ENCODE results near the gene NINL.

NINL gene

DNA sequence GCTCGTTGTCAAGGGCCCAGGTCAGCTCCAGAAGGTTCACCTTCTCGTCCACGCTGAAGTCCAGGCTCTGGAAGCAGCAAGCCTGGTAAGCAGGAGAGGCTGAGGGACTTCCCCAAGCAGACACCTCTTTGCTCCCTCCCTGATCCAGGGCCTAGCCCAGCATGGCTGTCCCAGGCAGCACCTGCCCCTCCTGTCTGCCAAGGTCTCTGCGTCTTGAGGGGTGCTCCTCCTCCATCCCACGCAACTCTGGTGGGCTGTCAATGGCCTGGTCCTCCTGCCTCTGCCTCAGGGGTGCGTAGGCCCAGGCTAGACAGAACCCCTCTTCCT is 87.1 kb downstream of the NINL start:
- no peak for DNase-seq

DNA sequence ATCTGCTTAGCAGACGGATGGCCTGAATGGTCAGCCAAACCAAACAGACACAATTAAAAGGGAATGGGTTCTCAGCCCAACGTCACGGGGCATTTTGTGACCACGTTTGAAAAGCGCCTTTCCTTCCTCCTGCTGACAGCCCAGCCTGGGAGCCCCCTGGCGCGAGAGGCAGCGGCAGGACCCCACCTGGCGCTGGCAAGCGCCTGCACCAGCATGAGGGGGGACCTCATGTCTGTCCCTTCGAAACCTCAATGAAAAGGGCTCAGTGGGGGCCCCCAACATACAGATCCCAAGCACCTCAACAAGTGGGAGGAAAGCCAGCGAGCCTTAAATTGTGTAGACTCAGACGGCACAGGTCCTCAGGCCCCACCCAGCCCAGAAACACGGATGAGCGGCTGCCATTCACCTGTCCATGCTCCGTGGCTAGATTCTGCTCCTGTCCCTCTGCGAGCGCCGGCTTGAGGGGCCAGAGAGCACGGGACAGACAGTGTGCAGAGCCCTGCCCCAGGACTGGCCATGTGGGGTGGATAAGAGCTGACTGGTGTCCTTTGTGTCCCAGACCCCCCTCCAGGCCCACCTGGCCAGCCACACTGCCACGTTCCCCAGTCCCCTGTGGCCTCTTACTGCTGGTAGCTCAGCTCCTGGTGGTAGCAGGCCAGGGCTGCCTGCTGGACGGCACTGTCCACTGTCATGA is 87.6 kb downstream of the NINL start:
- no peak for DNase-seq

DNA sequence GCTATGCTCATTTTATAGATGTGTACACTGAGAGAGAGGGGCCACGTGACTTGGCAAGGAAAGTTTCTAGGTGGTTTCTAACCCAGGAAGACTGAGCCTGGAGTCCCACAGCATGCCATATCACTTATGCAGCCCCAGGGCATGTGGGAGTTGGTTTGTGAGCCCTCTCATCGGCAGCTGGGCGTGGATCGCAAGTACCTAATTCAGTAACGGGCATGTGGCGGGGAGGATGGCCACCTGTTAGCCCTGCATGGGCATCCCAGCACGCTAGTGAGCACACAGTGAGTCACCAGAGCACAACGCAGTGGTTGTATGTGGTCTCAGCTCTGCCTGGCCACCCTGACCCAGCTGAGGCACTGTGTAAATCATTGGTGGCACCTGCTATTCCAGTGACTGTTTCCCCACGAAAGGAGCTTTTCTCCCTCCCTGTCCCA is 88.3 kb downstream of the NINL start:
- DNase-seq: no peak

DNA sequence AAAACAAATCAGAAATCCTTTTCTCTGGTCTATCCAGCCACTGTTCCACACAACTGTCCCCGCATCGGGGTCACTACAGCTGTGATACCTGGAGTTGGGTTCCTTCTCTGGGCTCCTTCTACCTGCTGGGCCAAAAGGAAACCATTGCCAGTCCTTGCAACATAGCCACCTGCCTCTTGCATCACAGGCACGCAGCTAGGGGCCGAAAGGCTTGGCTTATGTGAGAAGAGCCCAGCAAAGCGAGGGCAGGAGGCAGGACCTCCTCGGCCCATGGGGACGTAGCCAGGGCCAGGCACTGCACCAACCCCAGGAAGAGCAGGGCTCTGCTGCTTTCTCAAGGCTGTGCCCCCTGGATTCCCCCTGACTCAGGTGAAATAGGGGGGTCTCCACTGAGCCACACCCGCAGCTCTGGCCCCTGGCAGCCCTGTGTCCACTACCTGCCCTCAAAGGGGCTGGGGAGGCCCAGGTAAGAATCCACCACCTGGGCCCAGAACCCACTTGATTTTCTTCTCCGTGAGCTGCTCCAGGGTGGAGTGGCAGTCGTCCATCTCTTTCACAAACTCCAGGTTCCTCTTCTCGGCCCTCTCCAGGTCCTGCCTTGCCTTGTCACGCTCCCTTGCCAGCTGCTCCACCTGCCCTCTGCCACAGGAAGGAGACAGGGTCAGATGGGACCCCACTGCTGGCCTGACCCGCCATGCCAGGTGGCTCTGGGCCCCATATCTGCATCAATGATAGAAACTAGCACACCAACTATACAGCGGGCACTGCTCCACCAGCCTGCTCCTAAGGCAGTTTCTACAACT is 89.0 kb downstream of the NINL start:
- DNase-seq: no peak

DNA sequence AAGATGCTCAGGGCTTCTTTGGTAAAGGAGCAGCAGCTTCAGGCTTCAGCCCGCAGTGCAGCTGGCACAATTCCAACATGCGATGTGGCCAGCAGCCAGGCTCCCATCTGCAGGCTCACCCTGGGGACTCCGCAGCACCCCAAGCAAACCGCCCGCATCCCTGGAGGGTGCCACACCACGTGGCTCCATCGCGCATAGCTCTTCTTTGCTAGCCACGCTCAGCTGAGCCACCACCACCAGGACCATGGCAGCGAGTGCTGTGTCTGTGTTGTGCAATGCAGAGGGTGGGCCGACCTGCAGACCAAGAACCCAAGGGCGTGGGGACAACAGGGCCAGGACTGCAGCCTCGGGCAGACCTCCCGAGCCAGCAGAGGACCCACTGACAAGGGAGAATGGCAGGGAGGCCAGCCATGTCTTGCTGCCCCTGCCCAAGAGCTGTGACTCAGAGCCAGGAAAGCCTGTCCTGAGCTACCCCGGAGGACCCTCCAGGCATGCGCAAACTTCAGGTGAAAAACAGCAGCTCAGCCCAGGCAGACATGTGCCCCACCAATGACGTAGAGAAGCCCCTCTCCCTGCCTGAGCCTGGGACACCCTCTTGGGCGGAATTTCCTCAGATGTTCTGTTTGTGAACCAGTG is 90.0 kb downstream of the NINL start:
- no peak for DNase-seq

DNA sequence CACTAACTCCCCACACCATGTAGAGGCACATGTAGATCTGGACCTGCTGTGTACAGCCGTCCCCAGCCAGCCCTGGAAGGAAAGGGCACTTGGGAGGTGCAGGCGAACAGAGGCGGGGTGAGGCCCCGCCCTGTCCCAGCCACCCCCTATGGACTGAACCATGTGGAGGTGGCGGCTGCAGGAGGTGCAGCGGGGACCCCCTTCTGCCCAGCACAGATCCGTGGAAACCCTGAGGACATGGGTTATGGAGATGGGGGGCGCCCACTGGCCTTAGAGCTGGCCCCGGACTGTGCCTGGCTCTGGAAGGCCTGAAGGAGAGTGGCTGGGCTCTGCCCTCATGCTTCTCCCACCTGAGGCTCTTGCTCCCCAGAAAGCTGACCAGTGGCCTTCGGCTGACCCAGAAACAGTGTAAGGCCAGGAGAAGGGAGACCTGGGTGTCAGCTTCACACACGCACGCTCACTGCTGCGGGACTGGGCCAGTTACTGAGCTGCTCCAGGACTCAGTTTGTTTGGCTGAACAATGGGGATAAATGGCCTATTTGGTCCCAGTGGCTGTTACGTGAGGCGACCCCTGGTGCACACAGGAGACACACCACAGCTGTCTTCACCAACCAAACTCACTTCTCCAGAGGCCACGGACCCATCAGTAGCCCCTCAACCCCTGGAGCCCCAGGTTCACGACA is 90.7 kb downstream of the NINL start:
- DNase-seq: no peak

DNA sequence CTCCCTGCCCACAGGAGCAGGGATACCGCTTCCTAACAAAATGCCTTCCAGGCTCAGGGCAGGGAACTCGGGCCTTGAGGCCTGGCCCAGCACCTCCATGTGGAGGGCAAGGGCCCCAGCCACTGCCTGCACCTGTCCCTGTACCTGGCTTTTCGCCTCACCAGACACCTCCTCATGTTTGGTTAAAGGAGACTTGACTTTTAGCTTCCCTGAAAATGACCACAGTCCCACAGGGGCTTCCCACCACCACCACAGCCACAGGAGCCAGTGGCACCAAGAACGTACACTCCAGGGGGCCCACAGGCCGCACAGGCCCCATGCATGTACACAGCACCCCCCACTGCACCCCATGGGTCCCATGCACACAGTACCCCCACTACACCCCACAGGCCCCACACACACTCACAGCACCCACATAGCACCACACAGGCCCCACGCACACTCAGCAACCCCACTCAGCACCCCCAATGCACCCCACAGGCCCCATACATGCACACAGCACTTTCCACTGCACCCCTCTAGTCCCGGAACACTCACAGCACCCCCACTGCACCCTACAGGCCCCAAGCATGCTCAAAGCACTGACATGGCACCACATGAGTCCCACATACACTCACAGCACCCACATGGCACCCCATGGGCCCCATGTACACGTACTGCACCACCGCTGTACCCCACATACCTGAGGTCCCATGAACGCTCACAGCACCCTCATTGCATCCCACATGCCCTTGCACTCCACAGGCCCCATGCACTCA is 91.4 kb downstream of the NINL start:
- no peak for DNase-seq

DNA sequence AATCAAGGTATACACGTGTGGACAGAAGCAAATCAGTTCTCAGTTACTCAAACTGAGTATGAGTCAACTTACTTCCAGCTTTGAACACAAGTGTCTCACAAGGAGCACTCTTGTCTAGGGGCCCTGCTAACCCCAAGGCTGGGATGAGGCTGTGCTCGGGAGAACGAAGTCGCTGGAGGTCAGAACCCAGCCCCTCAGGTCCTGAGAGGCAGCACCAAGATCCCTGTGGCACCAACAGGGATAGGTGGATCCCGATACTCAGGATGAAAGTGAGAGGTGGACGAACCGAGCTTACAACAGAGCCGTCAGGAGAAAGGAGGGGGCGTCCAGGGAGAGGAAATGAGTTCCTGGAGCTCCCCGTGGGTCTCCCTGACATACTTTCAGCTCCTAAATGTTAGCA is 92.2 kb downstream of the NINL start:
- DNase-seq: no peak

DNA sequence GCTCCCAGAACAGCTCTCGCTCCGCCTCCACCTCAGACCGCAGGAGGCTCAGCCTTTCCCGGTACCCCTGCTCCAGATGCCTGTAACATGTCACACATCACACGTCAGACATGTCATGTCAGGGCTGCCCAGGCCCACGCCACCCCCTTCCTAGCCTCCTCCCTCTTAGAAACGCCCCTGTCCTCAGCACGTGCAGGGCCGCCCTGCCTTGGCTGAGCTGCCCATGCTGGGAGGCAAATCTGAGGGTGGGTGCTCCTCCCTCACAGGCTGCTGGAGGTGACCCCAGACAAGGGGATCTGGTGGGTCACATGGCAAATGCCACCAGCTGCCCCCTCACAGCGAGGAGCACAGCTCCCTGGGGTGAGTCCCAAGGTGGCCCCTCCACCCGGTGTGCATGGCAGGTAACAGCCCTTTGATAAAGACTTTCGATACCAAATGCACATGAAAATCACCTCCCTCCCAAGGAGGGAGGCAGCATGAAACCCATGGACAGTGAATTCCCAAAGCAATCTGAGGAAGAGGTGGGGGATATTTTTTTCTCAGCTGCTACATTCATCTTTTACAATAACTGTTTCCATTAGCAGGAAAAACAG is 93.8 kb downstream of the NINL start:
- no peak for DNase-seq

DNA sequence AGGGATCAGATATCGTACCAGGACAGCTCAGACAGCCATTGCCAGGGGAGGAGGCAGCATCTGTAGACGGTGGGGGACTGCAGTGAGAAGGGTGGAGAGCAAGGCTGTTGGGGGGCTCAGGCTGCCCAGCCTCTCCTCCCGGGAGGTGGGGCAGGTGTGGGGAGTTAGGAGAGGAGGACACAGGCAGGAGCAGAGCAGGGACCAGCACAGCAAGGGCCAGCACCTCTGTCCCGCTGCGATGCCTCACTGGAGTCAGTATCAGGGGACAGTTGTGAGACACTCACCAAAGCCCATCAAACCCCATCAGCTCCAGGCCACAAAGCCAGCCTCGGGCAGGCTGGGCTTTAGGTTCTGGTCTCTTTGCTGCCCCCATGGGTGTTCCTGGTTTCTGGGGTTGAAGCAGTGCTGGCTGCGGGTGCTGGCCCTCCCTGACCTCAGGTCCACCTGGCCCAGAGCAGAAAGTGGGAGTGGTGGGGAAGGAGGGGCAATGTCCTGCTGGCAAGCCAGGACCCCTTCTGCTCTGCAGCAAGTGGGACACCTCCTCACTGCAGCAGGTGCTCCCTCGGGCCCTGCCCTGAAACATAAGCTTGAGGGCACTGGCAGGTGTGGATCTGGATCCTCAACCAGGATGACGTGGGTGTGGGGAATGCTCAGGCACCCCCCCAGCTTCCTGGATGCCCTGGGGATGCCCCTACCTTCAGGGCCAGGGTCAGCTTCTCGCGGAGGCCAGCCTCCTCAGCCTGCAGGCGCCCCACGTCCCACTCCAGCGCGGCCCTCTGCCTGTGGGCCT is 94.5 kb downstream of the NINL start:
- no peak for DNase-seq

DNA sequence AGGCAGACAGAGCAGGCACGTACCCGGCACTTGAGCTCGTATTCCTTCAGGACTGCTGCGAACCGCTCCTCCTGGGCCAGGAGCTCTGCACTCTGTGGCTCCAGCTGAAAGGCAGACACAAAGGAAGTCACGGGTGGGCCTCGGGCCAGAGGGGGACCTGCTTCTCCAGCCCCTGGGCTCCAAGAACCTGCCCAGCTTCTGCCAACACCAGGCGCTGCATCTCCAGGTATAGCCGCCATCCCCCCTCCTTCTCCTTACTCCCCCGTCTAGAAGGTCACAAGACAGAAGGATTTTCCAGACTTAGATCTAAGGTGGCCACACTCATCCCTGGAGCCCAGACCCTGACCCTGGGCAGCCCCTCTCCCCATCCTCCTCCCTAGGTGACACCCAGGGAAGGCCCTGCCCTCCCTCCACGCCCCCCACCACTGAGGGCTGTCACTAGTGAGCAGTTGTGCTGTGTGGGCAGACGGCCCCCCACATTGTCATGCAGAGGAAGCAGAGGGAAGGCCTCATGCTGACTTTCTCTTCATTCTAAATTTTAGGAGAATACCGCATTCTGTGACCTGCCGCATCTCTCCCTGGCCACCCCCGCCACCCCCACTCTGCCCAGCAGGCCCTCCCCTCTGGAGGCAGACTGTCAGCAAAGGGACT is 96.0 kb downstream of the NINL start:
- no peak for DNase-seq

DNA sequence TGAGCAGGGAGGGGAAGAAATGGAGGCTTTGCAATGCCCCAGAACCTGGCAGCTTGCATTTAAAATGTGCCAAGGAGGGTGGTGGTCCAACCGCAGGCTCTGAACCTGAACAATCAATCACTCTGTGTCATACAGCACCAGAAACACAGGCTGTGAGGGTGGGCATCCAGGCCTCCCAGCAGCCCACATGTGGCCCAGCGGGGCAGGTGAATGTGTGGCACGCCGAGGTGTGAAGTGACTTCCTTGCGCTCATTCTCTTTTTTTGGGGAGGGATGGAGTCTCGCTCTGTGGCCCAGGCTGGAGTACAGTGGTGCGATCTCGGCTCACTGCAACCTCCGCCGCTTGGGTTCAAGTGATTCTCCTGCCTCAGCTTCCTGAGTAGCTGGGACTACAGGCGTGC is 97.4 kb downstream of the NINL start:
- no peak for DNase-seq

DNA sequence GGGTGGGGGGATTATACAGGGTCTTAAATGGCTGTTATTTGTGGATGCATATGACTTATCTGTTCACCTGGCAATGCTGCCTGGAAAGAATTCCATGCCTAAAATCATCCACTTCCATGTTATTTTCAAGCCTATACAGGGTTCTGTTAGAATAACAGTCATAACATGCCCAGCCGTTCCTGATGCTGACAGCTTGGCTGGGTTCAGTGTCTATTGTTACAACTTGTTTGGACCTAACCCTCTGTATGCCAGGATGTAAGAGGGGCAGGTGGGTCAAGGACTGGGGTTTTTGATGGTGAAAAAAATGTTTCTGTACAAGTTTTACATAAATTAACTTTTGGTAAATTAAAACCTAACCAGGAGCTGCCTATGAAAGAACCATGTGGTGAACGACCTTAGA is 98.0 kb downstream of the NINL start:
- no peak for DNase-seq

DNA sequence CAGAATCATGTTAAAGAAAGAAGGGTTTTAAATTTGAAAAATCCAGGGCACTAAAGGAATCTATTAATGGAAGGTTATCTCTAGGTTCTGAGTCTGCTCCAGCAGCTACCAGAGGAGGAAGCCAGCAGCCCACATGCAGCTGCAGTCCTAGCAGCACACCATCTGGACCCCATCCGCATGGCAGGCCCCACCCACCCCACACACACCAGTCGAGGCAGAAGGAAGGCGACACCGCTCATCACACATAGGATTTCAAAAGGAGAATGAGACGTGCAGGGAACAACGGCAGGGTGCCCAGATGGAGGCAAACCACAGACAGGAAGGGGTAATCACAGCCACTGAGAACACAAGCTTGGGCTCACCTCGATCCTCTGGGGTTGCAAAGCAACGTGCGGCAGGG is 99.0 kb downstream of the NINL start:
- no peak for DNase-seq

DNA sequence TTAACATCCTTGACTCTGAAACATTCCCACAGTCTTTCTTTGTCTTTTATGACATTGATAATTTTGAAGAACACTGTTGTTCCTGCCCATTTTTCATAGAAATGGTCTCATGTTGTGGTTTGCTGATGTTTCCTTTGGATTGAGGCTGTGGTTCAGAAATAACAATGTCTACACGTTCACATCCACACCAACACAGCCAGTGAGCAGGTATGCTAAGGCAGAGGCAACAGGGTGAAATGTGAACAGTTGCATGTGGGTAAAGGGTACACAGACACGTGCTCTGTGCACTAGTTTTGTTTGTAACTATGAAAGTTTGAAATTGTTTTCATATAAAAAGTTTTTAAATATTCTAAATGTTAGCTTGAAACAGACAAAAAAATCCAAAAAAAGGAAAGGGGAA is 99.5 kb downstream of the NINL start:
- DNase-seq: no peak

DNA sequence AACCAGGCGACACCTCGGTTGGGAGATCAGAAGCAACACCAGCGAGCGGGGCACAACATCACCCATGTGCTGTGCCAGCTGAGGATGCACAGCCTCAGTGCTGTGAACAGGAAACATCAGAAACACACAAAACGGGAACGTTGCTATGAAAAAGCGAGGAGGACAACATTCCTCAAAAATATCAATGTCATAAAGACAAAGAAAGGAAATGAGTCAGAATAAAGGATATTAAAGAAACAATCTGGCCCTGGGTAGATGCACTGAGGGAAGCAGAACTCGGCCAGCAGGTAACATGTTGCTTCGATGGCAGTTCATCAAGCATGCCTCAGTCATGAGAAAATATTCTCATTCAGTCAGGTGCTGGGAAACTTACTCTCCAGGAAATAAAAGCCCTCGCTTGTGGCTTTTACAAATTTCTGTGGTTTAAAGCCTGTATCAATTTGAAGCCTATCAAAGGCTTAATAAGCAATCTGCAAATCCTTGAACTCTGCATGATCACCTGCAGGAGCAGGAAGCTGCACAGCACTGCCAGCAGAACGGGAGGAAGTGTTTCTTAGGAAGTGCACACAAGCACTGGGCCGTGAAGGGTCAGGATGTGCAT is 100.3 kb downstream of the NINL start:
- no peak for DNase-seq

DNA sequence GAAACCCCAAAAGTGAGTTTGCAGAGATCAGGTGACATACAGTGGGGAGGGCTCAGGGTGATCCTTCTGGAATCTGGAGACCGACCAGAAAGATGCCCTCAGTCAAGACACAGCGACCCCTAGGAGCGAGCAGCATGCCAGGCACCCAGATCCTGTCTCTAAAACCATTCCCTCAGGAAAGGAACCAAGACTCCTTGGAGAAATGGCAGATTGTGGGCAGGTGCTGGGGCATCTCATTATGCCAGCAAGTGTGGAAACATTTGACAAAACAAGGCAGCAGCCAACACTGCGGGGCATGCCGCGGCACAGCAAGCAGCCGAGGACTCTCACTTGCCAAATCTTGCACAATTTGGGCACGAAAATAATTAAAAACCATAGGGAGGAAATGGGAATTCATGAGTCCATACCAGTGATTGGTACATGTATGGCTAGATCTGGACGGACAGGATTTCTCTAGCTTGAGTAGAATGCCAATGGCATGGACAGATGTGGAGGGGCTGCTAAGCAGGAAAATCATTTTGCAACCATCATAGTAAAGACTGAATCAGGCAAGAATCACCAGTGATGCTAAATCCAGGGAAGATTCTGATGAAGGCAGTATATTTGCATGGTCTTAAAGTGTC is 101.0 kb downstream of the NINL start:
- no peak for DNase-seq

DNA sequence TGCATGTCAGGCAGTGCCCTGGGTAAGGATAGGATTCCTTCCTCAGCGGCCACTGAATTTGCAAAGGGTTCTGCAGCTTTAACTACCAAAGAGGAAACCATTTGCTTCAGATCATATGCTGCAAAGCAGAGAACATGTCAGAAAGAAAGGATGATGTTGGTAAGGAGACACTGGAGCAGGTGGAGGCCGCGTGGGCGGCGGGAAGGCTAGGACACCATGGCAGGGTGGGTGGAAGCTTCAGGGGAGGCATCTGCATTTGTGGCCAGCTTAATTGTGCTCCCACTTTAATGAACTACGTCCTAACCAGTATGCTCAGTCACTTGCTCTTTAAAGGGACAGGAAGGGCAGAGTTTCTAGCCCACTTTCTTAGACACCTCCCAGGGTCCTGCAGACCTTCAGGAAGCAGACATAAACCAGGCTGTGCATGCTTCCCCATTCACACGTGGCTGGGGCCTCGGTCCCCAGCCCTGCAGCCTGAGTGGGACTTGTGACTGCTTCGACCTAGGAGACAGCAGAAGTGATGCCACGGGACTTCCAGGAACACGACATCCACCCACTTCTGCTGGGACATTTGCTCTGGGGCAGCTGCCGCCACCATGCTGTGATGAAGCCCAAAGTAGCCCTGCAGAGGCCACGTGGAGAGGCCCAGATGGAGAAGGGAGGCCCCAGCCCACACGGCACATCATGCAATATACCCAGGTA is 101.7 kb downstream of the NINL start:
- no peak for DNase-seq

DNA sequence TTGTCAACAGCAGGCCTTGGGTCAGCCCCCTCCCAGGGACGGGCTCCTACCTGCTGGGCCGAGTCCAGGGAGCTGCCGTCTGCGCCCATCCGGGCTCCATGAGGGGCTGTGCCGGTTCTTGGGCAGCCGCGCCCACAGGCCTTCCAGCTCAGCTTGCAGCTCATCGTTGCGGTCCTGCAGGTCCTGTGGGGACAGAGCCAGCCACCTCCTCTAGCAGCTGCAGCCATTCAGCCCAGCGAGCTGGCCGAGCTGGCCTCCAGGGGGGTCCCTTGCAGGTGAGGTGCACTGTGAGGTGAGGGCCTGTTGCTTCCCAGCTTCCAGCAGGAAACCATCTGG is 103.4 kb downstream of the NINL start:
- no peak for DNase-seq

All from GF-D8 (cell line).